H9 (cell line): Measurements from ENCODE around the gene LYZL4. TPM values are rescaled to one million over a fixed set of nuclear protein-coding genes. Genes with fewer than 3 reads are reported as not detected.

Source experiments
- DNase-seq: peaks from one replicate; pipeline ENCODE4 v3.0.0-alpha.2; 2017
- H2AFZ ChIP-seq: one replicate; pipeline ENCODE4 v1.6.1; 2013; ENCODE audit warnings: mild to moderate bottlenecking, low read length, control low read depth, moderate library complexity
- H2AK5ac ChIP-seq: 2 replicates; pipeline ENCODE4 v1.6.1; 2013; ENCODE audit warnings: low read length, control low read depth, mixed read lengths; ENCODE audit not compliant: insufficient read length
- H2BK120ac ChIP-seq: one replicate; pipeline ENCODE4 v1.6.1; 2013; ENCODE audit warnings: low read depth, mild to moderate bottlenecking, low read length, control low read depth, inconsistent platforms; ENCODE audit not compliant: poor library complexity, severe bottlenecking
- H2BK12ac ChIP-seq: 2 replicates; pipeline ENCODE4 v1.6.1; 2013; ENCODE audit warnings: low read length, control low read depth, mixed read lengths, low read depth; ENCODE audit not compliant: insufficient read length
- H2BK15ac ChIP-seq: 2 replicates; pipeline ENCODE4 v1.6.1; 2013; ENCODE audit warnings: low read depth, low read length, control low read depth
- H2BK20ac ChIP-seq: one replicate; pipeline ENCODE4 v1.6.1; 2013; ENCODE audit warnings: low read depth, mild to moderate bottlenecking, low read length, control low read depth, inconsistent platforms; ENCODE audit not compliant: poor library complexity, severe bottlenecking
- H2BK5ac ChIP-seq: 2 replicates; pipeline ENCODE4 v1.6.1; 2013; ENCODE audit warnings: low read length, control low read depth, mixed read lengths; ENCODE audit not compliant: insufficient read length
- H3K14ac ChIP-seq: 2 replicates; pipeline ENCODE4 v1.6.1; 2013; ENCODE audit warnings: low read length, control low read depth; ENCODE audit not compliant: insufficient read depth
- H3K18ac ChIP-seq: 2 replicates; pipeline ENCODE4 v1.6.1; 2013; ENCODE audit warnings: low read depth, mild to moderate bottlenecking, mixed read lengths, low read length, control low read depth; ENCODE audit not compliant: insufficient read length
- H3K23ac ChIP-seq: 2 replicates; pipeline ENCODE4 v1.6.1; 2013; ENCODE audit warnings: low read length, control low read depth, mixed read lengths, low read depth; ENCODE audit not compliant: insufficient read length
- H3K23me2 ChIP-seq: 2 replicates; pipeline ENCODE4 v1.6.1; 2013; ENCODE audit warnings: low read depth, mild to moderate bottlenecking, mixed read lengths, low read length, control low read depth; ENCODE audit not compliant: insufficient read length, poor library complexity, severe bottlenecking
- H3K27ac ChIP-seq: 2 replicates; pipeline ENCODE4 v1.5.1; 2013; ENCODE audit warnings: low read length, control low read depth, mixed read lengths, low read depth; ENCODE audit not compliant: insufficient read length
- H3K27me3 ChIP-seq: 2 replicates; pipeline ENCODE4 v1.6.1; 2013; ENCODE audit warnings: low read length, control low read depth, inconsistent platforms; ENCODE audit not compliant: insufficient read depth
- H3K4ac ChIP-seq: 2 replicates; pipeline ENCODE4 v1.6.1; 2013; ENCODE audit warnings: low read depth, mild to moderate bottlenecking, control low read depth, inconsistent platforms, low read length, moderate library complexity
- H3K4me1 ChIP-seq: 2 replicates; pipeline ENCODE4 v1.6.1; 2013; ENCODE audit warnings: low read length, control low read depth, inconsistent platforms; ENCODE audit not compliant: insufficient read depth
- H3K4me2 ChIP-seq: 2 replicates; pipeline ENCODE4 v1.6.1; 2013; ENCODE audit warnings: low read length, control low read depth, mixed read lengths; ENCODE audit not compliant: insufficient read length, insufficient read depth
- H3K56ac ChIP-seq: 2 replicates; pipeline ENCODE4 v1.6.1; 2013; ENCODE audit warnings: low read depth, mild to moderate bottlenecking, mixed read lengths, low read length, control low read depth; ENCODE audit not compliant: insufficient read length
- H3K79me1 ChIP-seq: 2 replicates; pipeline ENCODE4 v1.6.1; 2013; ENCODE audit warnings: low read depth, mild to moderate bottlenecking, moderate library complexity, low read length, control low read depth, inconsistent platforms; ENCODE audit not compliant: insufficient read depth, poor library complexity, severe bottlenecking
- H3K79me2 ChIP-seq: 2 replicates; pipeline ENCODE4 v1.6.1; 2013; ENCODE audit warnings: low read length, control low read depth, inconsistent platforms; ENCODE audit not compliant: insufficient read depth
- H3K9ac ChIP-seq: 2 replicates; pipeline ENCODE4 v1.6.1; 2013; ENCODE audit warnings: low read length, control low read depth, mixed read lengths; ENCODE audit not compliant: insufficient read length; ENCODE audit errors: extremely low read depth
- H3K9me3 ChIP-seq: one replicate; pipeline ENCODE4 v1.6.1; 2013; ENCODE audit warnings: low read depth, low read length, inconsistent platforms; ENCODE audit not compliant: control insufficient read depth
- H3T11ph ChIP-seq: one replicate; pipeline ENCODE4 v1.6.1; 2013; ENCODE audit warnings: mild to moderate bottlenecking, low read length, control low read depth, inconsistent platforms
- H4K20me1 ChIP-seq: one replicate; pipeline ENCODE4 v1.6.1; 2013; ENCODE audit not compliant: control insufficient read depth, insufficient read length, insufficient read depth
- H4K5ac ChIP-seq: 2 replicates; pipeline ENCODE4 v1.6.1; 2013; ENCODE audit warnings: low read depth, mild to moderate bottlenecking, mixed read lengths, low read length, control low read depth; ENCODE audit not compliant: insufficient read length
- H4K8ac ChIP-seq: replicated peaks from 2 replicates; pipeline ENCODE4 v1.6.1; 2013; ENCODE audit warnings: low read length, control low read depth, mixed read lengths, low read depth; ENCODE audit not compliant: insufficient read length
- H4K91ac ChIP-seq: 2 replicates; pipeline ENCODE4 v1.6.1; 2013; ENCODE audit warnings: low read depth, mild to moderate bottlenecking, moderate library complexity, mixed read lengths, low read length, control low read depth; ENCODE audit not compliant: insufficient read length
- H3K27ac Mint-ChIP-seq, 3 experiments: 2 replicates in 2 of 3; 3 replicates in 1 of 3; pipeline ENCODE4 v1.8.0; 2020 to 2021; ENCODE audit warnings: mixed read lengths in 3 of 3, mild to moderate bottlenecking in 1 of 3, moderate library complexity in 1 of 3
- H3K27me3 Mint-ChIP-seq: 2 replicates; pipeline ENCODE4 v1.8.0; 2021; ENCODE audit warnings: low read depth, mild to moderate bottlenecking, moderate library complexity, mixed read lengths
- H3K36me3 Mint-ChIP-seq, 3 experiments: 2 replicates in 2 of 3; 3 replicates in 1 of 3; pipeline ENCODE4 v1.8.0; 2020 to 2021; ENCODE audit warnings: low read depth in 3 of 3, mixed read lengths in 3 of 3; ENCODE audit not compliant: insufficient read depth in 1 of 3
- H3K4me1 Mint-ChIP-seq, 2 experiments: 2 replicates each; pipeline ENCODE4 v1.8.0; 2020; ENCODE audit warnings: mixed read lengths in 2 of 2
- H3K4me3 Mint-ChIP-seq, 2 experiments: 2 replicates in 1 of 2; 3 replicates in 1 of 2; pipeline ENCODE4 v1.8.0; 2020 to 2021; ENCODE audit warnings: mild to moderate bottlenecking in 2 of 2, mixed read lengths in 2 of 2, moderate library complexity in 1 of 2
- H3K9me3 Mint-ChIP-seq, 2 experiments: 2 replicates in 1 of 2; 3 replicates in 1 of 2; pipeline ENCODE4 v1.8.0; 2020; ENCODE audit warnings: mild to moderate bottlenecking in 2 of 2, mixed read lengths in 2 of 2, moderate library complexity in 1 of 2
- CTCF ChIP-seq: fragments of 200-600 bp; sonication (generic); conservative IDR thresholded peaks from 3 replicates; pipeline ENCODE4 v1.8.0; 2021; ENCODE audit warnings: antibody characterized with exemption, mild to moderate bottlenecking
- WGBS: extraction: QIAGEN DNeasy Blood & Tissue Kit; methylation state at CpG from one replicate; pipeline ENCODE4 v1.1.7; 2013; ENCODE audit warnings: missing lambda C conversion rate, low lambda C conversion rate, mixed read lengths; ENCODE audit not compliant: insufficient read length; ENCODE audit errors: extremely low coverage; 5-methylcytosine and 5-hydroxymethylcytosine counted together
- total RNA-seq: library from RNA; stranded (reverse); gene quantifications from 2 replicates; pipeline ENCODE4 v1.2.1, GENCODE V29; 2021

The LYZL4 gene
- total RNA-seq, 1 experiment from 2014 or later = not detected

DNA sequence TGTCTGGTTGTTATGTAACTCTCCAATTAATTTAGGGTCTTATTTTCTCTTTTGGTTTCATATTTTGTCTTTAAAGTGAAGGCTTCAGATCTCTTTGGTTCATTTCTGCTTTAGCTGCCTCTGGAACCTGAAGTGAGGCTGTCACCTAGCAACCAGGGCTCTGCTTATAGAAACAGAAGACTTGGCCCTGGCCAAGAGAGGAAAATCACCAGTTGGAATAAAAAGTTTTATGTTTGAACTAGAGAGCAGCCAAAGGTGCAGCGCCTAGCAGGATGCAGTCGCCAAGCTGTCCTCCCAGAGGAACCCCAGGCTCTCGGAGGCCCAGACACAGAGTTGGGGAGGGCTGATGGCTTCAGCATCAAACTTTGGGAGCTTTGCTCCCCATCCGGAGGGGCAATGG, 41.1 kb downstream of the LYZL4 start:
- no peaks in the 10 kb centered on the region for H3K79me1 ChIP-seq
- Mint-ChIP-seq H3K27me3 (peaks cover 3% of the 10 kb centered on the region; the same call in 1 of the 2 replicates), H3K4me3 (no peak overlapping the region), H3K4me1 (peaks cover 25 to 38% of the 10 kb centered on the region in 2 experiments), H3K36me3 (peaks cover 3 to 21% (median 14%) of the 10 kb centered on the region in 3 experiments; a peak in 6 of 7 replicates), H3K27ac (peak overlapping the region; percentile 58 to 95 (median 83)), H3K9me3 (peaks cover 17 to 18% of the 10 kb centered on the region in 2 experiments)
- no peak overlapping the region for H3K23ac ChIP-seq
- DNase-seq = no peak
- H3K18ac ChIP-seq = peak overlapping the region; percentile 95
- H3K27me3 ChIP-seq = no peaks in the 10 kb centered on the region
- no peak overlapping the region for H4K8ac ChIP-seq
- H2AK5ac ChIP-seq = no peak overlapping the region
- no peak overlapping the region for H4K5ac ChIP-seq
- no peak overlapping the region for H2BK120ac ChIP-seq
- TF ChIP-seq CTCF = no peak
- peak overlapping the region; percentile 81; the same call in 1 of the 2 replicates for H3K14ac ChIP-seq
- H3K23me2 ChIP-seq = no peaks in the 10 kb centered on the region
- H3K9ac ChIP-seq = no peak overlapping the region
- no peak overlapping the region; the same call in 1 of the 2 replicates for H3K4ac ChIP-seq
- no peak overlapping the region for H3K56ac ChIP-seq
- H2BK5ac ChIP-seq = no peak overlapping the region
- no peaks in the 10 kb centered on the region for H3K79me2 ChIP-seq
- peak overlapping the region; percentile 78 for H3T11ph ChIP-seq
- H2BK12ac ChIP-seq = no peak overlapping the region
- H2AFZ ChIP-seq = no peak overlapping the region
- no peak overlapping the region for H2BK15ac ChIP-seq
- no CpG with 5 or more reads among the region's 4 CpGs for WGBS
- H3K4me2 ChIP-seq = no peak overlapping the region
- no peaks in the 10 kb centered on the region for H4K20me1 ChIP-seq
- peaks cover 8% of the 10 kb centered on the region; the same call in 1 of the 2 replicates for H3K4me1 ChIP-seq
- no peak overlapping the region for H3K27ac ChIP-seq
- no peaks in the 10 kb centered on the region for H3K9me3 ChIP-seq
- no peak overlapping the region for H4K91ac ChIP-seq
- H2BK20ac ChIP-seq = no peak overlapping the region
